Stomach smooth muscle (tissue), 2 donors: ENCODE data around the gene ARHGEF7.

Source experiments
- H3K27ac ChIP-seq: one replicate; pipeline ENCODE4 v1.7.0; 2013; ENCODE audit warnings: mild to moderate bottlenecking, low read length, inconsistent platforms
- H3K27me3 ChIP-seq, 2 donors: one replicate each; pipeline ENCODE4 v1.7.0; 2013; ENCODE audit warnings: low read length in 2 of 2; ENCODE audit not compliant: insufficient read depth in 2 of 2, control insufficient read depth in 1 of 2
- H3K36me3 ChIP-seq, 2 donors: one replicate each; pipeline ENCODE4 v1.7.0; 2013; ENCODE audit warnings: low read length in 2 of 2; ENCODE audit not compliant: control insufficient read depth in 2 of 2, insufficient read depth in 2 of 2
- H3K4me1 ChIP-seq: one replicate; pipeline ENCODE4 v1.7.0; 2013; ENCODE audit warnings: low read length; ENCODE audit not compliant: control insufficient read depth, insufficient read depth
- H3K4me3 ChIP-seq, 2 donors: one replicate each; pipeline ENCODE4 v1.7.0; 2013; ENCODE audit warnings: low read length in 2 of 2
- H3K9ac ChIP-seq, 2 donors: one replicate each; pipeline ENCODE4 v1.7.0; 2013; ENCODE audit warnings: low read length in 2 of 2, mild to moderate bottlenecking in 1 of 2
- H3K9me3 ChIP-seq, 2 donors: one replicate each; pipeline ENCODE4 v1.7.0; 2013; ENCODE audit warnings: low read length in 2 of 2; ENCODE audit not compliant: control insufficient read depth in 2 of 2
- donor health status: healthy.
- donor health status: Pancreatic carcinoma.

ARHGEF7 gene

DNA sequence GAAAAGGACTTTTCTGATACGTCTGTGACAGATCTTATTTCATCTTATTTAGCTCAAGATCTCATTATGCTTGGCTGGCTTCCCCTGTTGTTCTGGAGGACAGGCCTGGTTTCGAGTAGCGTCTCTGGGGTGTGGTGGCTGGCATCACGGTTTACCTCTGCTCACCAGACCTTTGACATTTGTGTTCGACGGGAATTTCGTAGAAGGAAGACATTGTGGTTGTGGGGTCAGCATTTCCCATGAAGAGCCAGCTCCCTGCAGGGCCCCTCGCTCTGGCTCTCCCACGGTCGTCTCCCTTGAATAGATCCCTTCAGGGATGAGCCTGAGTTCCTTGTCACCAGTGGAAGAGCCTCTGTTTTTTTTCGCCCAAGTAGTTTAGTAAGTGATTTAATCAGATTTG lies 126.8 kb downstream of the ARHGEF7 start:
- Histone ChIP-seq H3K4me1 (no peaks in the 10 kb centered on the region), H3K9me3 (no peaks in the 10 kb centered on the region), H3K9ac (no peak overlapping the region), H3K4me3 (no peak overlapping the region), H3K27ac (no peak overlapping the region), H3K36me3 (peaks cover 11 to 22% of the 10 kb centered on the region in 2 donors), H3K27me3 (no peaks in the 10 kb centered on the region)

DNA sequence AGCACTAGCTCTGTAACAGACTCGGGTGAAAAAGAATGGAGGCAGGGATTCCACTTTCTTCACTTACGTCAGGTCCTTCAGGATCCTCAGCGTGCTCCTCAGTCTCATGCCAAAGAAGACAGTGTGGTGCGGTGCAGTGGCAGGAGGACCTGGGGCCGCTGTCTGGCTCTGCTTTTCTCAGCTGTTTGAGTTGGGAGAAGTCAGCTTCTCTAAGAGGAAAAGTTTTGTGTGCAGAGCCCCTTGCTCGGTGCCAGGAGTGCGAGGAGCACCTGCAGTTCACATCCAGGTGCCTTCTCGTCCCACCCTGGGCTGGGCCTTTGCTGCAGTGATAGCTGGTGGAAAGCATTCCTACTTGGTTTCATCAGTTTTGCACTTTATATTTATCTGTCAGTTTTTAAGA lies 127.5 kb downstream of the ARHGEF7 start:
- no peaks in the 10 kb centered on the region for H3K4me1 ChIP-seq
- H3K27ac ChIP-seq: no peak overlapping the region
- H3K9me3 ChIP-seq: no peaks in the 10 kb centered on the region
- no peak overlapping the region for H3K4me3 ChIP-seq
- H3K9ac ChIP-seq: no peak overlapping the region
- H3K27me3 ChIP-seq: no peaks in the 10 kb centered on the region
- H3K36me3 ChIP-seq: peaks cover 13 to 22% of the 10 kb centered on the region in 2 donors

DNA sequence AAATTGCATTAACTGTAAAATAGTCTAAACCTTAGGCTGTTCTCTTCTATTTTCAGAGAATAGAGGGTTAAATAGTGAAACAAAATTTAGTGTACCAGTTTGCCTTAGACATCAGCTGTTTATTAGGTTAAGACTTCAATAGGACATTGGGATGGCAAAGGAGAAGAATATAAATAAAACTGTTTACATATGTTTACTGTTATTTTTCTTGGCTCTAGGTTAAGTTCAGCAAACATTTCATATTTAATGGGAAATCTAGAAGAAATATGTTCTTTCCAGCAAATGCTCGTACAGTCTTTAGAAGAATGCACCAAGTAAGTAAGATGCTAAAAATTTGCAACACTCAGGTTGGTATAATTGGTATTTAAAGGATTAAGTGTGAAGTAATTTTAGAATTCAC lies 128.9 kb downstream of the ARHGEF7 start:
- Histone ChIP-seq H3K27ac (no peak overlapping the region), H3K9me3 (no peaks in the 10 kb centered on the region), H3K36me3 (peaks cover 15 to 22% of the 10 kb centered on the region in 2 donors), H3K4me3 (no peak overlapping the region), H3K27me3 (no peaks in the 10 kb centered on the region), H3K9ac (no peak overlapping the region), H3K4me1 (no peaks in the 10 kb centered on the region)

- H3K27me3 ChIP-seq: no peaks in the 10 kb centered on the region
- H3K4me3 ChIP-seq: no peak overlapping the region
- H3K36me3 ChIP-seq: peaks cover 17 to 20% of the 10 kb centered on the region in 2 donors
- H3K9me3 ChIP-seq: no peaks in the 10 kb centered on the region
- no peak overlapping the region for H3K9ac ChIP-seq
- no peak overlapping the region for H3K27ac ChIP-seq
- no peaks in the 10 kb centered on the region for H3K4me1 ChIP-seq
Measured at GRCh38 chr13:111245576-111246384, 130.7 kb downstream of the ARHGEF7 start.

GRCh38 chr13:111247552-111247951 lies 132.4 kb downstream of the ARHGEF7 start:
- Histone ChIP-seq H3K9me3 (no peaks in the 10 kb centered on the region), H3K4me1 (no peaks in the 10 kb centered on the region), H3K9ac (no peak overlapping the region), H3K27me3 (no peaks in the 10 kb centered on the region), H3K36me3 (peaks cover 17 to 24% of the 10 kb centered on the region in 2 donors), H3K4me3 (no peak overlapping the region), H3K27ac (no peak overlapping the region)

GRCh38 chr13:111248822-111249221 lies 133.7 kb downstream of the ARHGEF7 start:
- H3K9ac ChIP-seq: no peak overlapping the region
- peaks cover 21 to 28% of the 10 kb centered on the region in 2 donors for H3K36me3 ChIP-seq
- H3K4me1 ChIP-seq: no peaks in the 10 kb centered on the region
- no peak overlapping the region for H3K4me3 ChIP-seq
- no peaks in the 10 kb centered on the region for H3K9me3 ChIP-seq
- H3K27ac ChIP-seq: no peak overlapping the region
- no peaks in the 10 kb centered on the region for H3K27me3 ChIP-seq

DNA sequence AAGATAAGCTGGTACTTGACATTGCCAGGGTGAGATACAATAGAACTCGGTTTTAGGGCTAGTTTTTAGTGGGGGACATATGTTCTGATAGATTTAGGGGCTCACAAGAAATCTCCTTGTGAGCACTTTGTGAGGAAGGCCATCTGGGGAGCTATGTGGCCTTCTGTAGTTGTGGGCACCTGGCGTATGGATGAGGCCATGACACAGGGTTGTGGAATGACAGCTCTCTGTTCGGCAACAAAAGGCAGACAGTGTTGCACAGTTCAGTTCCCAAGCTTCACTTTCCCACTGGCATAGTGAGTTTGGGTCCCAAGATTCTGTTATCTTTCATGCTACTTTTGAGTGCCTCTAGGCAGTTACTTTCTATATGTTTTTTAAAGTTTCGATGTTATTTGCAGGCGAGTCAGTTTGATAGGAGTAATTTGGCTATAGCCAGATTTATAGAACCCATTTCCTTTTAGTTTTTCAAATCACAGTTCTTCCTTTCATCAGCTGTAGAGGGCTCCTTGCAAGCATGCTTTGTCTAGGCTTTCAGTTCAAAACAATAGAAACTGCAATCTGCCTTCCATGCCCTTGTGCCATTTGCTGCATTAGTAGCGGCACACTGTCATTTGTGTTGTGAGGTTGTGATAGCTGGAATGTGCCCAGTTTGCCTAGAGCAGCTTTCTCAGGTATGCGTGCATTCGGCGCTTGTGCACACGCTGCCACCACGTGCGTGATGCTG lies 134.7 kb downstream of the ARHGEF7 start:
- Histone ChIP-seq H3K9ac (no peak overlapping the region), H3K27me3 (no peaks in the 10 kb centered on the region), H3K27ac (no peak overlapping the region), H3K4me3 (no peak overlapping the region), H3K36me3 (peaks cover 19 to 28% of the 10 kb centered on the region in 2 donors), H3K4me1 (no peaks in the 10 kb centered on the region), H3K9me3 (no peaks in the 10 kb centered on the region)

DNA sequence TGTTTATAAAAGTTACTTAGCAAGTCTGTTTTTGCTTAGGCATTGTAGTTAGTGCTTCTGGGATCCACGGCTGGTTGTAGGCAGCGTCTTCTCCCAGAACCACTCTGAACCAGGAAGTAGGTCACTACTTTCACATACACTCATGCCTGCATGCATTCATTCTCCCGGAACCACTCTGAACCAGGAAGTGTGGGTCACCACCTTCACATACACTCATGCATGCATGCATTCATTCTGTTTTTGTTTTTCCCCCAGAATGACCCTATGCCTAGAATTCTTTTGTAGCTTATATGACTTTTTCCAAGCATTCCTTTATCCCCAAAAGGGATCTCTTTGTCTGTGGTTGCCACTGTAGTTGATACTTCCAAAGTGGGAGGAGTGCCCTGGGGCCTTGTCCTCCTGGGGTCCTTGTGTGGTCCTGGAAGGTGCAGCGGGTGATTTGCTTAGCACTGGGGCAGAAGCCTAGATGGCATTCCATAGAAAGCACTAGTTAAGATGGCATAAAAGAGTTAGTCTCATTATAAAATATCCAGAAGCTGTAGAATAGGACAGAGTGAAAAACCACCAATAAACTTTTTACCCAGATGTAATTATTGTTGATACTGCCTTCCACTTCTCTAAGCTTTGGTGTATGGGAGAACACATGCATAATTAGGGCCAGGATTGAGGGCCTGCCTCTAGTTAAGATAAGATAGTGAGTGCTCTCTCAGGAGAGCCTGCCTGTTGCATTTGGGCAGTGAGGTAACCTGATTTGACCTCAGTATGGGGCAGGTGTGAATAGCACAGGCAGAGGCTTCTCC lies 136.7 kb downstream of the ARHGEF7 start:
- no peaks in the 10 kb centered on the region for H3K9me3 ChIP-seq
- H3K9ac ChIP-seq: no peak overlapping the region
- peaks cover 16 to 17% of the 10 kb centered on the region in 2 donors for H3K36me3 ChIP-seq
- no peaks in the 10 kb centered on the region for H3K27me3 ChIP-seq
- H3K27ac ChIP-seq: no peak overlapping the region
- no peak overlapping the region for H3K4me3 ChIP-seq
- H3K4me1 ChIP-seq: no peaks in the 10 kb centered on the region

- Histone ChIP-seq H3K27ac (no peak overlapping the region), H3K4me3 (no peak overlapping the region), H3K36me3 (peaks cover 14 to 20% of the 10 kb centered on the region in 2 donors), H3K9ac (no peak overlapping the region), H3K4me1 (no peaks in the 10 kb centered on the region), H3K9me3 (no peaks in the 10 kb centered on the region), H3K27me3 (no peaks in the 10 kb centered on the region)
Measured at GRCh38 chr13:111252446-111253364, 137.6 kb downstream of the ARHGEF7 start.

DNA sequence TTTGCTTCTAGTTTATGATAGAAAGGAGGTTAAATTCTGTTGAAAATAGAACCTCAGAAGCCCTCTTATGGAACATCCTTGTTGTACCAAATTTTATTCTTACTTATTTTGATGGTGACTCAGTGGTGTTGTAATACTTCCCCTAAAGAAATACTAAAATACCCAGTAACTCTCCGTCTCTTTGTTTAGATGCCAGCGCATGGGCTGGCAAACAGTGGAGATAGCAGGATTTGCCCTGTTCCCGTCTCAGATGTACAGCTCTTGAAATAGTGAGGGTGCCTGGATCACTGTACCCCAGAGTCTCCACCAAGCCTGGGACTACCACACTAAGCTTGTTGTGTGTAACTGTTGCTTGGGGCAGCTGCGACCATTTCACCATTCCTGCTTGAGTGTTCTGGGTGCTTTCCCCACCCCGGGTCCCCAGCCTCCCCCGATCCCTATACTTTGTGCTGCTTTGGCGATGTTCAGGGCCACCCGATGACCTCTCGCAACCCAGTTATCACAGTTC lies 138.3 kb downstream of the ARHGEF7 start:
- Histone ChIP-seq H3K36me3 (peaks cover 15 to 23% of the 10 kb centered on the region in 2 donors), H3K9ac (no peak overlapping the region), H3K4me3 (no peak overlapping the region), H3K27me3 (no peaks in the 10 kb centered on the region), H3K27ac (no peak overlapping the region), H3K9me3 (no peaks in the 10 kb centered on the region), H3K4me1 (no peaks in the 10 kb centered on the region)
